KBM-7 (cell line): ENCODE results near the gene CTIF.

Source experiments
- DNase-seq: peaks from one replicate; pipeline ENCODE4 v3.0.0-alpha.2; 2015
- in situ Hi-C: fragments of 300-500 bp; cut with MboI; formaldehyde crosslinking; loops from 2 replicates; pipeline ENCODE4 v1.14.3; 2020; ENCODE audit warnings: low sequenced_read_pairs, low pct_unique_long_range_greater_than_20kb, mixed read lengths

CTIF gene

GRCh38 chr18:48844271-48844670, 305.4 kb downstream of the CTIF start:
- in situ Hi-C loops, result no loop called here
- DNase-seq, result no peak

DNA sequence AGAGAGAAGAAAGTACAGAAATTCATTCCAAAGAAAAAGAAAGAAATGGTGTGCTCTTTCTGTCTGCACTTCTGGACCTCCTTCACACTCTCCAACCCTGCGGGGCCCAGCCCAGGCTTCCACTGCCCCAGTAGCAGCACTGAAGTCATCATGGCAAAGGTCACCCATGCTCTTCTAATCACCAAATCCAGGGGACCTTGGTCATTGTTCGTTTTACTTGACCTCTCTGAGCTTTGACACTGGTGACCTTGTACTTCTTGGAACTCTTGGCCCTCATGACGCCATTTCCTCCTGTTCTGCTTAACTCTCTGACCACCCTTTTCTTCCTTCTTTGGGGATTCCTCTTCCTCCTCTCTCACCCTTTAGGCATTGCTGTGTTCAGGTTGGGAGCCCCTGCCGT, 306.3 kb downstream of the CTIF start:
- in situ Hi-C loops, result no loop called here
- DNase-seq, result no peak

- in situ Hi-C loops, result no loop called here
- DNase-seq, result no peak
Observed at GRCh38 chr18:48846423-48846932, 307.6 kb downstream of the CTIF start.

DNA sequence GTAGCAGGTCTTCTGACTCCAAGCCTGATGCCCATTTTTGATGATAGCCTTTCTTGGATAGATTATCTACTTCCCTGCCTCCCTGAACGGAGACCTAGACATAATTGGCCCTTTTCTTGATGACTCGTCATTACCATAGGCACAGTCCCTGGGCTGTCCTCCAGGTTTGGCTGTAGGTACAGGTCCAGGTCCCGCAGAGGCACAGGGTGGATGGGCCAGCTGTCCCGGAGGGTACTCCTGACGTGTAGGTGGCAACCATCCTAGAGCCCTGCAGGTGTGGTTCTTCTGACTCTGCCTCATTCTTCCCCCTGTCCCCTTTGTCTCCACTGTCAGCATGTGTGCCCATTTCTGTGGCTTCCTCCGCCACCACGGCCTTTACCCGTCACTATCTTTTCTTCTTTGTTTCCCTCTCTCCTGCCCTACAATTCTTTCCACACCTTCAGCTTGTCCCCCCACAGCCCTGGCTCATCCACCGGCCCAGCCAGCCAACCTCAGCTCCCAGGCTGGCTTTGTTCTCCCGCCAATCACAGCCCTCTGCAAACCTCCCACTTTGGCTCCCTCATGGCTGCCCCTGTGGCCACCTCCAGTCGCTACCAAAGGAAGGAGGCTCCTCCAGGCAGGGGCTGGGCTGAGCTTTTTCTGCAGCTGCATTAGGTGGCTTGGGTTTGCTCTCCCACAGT, 309.1 kb downstream of the CTIF start:
- DNase-seq, result no peak

GRCh38 chr18:48848641-48849143, 309.9 kb downstream of the CTIF start:
- no peak for DNase-seq
- in situ Hi-C loops, result no loop called here

More for the DNA sequence above, 309.1 kb downstream of the CTIF start:
- in situ Hi-C loops, result no loop called here

GRCh38 chr18:48850822-48851598, 312.2 kb downstream of the CTIF start:
- in situ Hi-C loops, result no loop called here
- DNase-seq, result no peak

DNA sequence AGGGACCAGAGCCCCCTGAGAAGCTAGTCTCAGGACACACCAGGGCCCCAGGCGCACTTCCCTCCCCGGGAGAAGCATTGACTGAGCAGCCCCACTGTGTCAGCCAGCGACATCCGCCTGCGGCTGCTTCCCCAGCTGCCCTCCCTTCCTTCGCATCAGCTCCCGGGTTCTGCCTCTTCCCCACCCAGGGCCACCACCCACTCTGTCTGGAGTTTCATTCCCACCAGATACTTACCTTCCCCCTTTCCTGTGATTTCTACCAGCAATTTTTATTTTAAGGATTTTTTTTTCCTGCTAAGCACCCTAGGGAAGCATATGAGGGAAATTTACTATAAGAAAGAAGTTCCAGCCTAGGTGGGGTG, 312.7 kb downstream of the CTIF start:
- in situ Hi-C loops, result no loop called here
- DNase-seq, result no peak

- in situ Hi-C loops, result no loop called here
- DNase-seq, result no peak
Observed at GRCh38 chr18:48852292-48852691, 313.5 kb downstream of the CTIF start.

GRCh38 chr18:48852794-48853193, 314.0 kb downstream of the CTIF start:
- no peak for DNase-seq
- in situ Hi-C loops, result no loop called here

GRCh38 chr18:48853588-48853987, 314.8 kb downstream of the CTIF start:
- in situ Hi-C loops, result no loop called here
- no peak for DNase-seq

- in situ Hi-C loops, result no loop called here
- no peak for DNase-seq
Observed at GRCh38 chr18:48854780-48855179, 315.9 kb downstream of the CTIF start.

- in situ Hi-C loops, result no loop called here
- DNase-seq, result no peak
Observed at GRCh38 chr18:48855422-48856377, 316.9 kb downstream of the CTIF start.

- no peak for DNase-seq
- in situ Hi-C loops, result no loop called here
Observed at GRCh38 chr18:48857023-48857694, 318.3 kb downstream of the CTIF start.

GRCh38 chr18:48858676-48859075, 319.8 kb downstream of the CTIF start:
- in situ Hi-C loops, result no loop called here
- DNase-seq, result no peak

GRCh38 chr18:48859311-48860268, 320.8 kb downstream of the CTIF start:
- DNase-seq, result no peak

DNA sequence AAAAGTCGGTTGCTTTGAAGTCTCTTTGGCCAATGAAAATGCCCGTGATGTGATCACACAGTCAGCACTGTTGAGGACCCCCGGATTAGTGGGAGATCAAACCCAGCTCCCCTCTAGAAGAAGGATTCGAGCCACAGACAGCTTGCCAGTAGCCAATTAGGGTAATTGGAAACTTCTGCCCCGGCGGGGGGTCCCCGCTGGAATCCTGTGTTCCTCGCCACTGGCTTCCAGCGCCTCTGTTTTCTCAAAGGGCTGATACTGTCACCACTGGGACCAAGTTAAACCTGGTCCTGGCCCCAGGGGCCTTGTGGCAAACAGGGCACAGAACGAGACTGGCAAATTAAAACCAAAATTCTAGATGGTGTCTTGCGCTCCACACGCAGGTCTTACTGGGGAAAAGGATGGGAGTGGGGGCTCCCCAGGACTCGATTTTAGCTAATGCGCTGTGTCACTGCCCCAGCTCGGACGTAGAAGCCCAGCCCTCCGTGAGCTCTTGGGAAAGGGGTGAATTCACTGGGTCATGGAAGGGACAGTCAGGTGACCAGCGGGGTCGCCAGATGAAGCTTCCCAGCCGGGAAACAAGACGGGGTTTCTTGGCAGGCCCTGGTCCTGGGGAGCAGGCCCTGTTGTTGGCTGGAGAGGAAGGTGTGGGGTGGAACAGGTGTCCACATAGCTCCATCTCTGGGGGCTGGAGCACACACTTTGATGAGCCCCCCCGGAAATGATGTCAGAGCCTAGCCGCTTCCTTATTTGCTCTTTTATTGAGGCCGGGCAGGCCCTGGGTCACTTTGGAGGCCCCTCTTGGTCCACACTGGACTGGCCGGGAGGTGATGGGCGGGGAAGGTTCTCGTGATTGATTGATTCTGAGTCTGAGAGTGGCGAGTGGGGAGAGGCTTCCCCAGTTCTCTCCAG, 321.7 kb downstream of the CTIF start:
- DNase-seq, result no peak
- in situ Hi-C loops, result no loop called here

More at GRCh38 chr18:48859311-48860268, 320.8 kb downstream of the CTIF start:
- in situ Hi-C loops, result no loop called here

GRCh38 chr18:48861181-48861708, 322.4 kb downstream of the CTIF start:
- in situ Hi-C loops, result no loop called here

More at GRCh38 chr18:48861181-48861708, 322.4 kb downstream of the CTIF start:
- DNase-seq, result no peak
